GM23248 (cell line): Measurements from ENCODE around the gene DOP1B.

Experiments used
- EZH2 ChIP-seq: fragments of 200-600 bp; sonication (generic); IDR thresholded peaks from 2 replicates; pipeline ENCODE4 v1.6.1; 2018; ENCODE audit warnings: antibody characterized with exemption, mild to moderate bottlenecking; ENCODE audit not compliant: insufficient read depth, poor library complexity, severe bottlenecking
- EZH2phosphoT487 ChIP-seq: fragments of 200-600 bp; sonication (generic); IDR thresholded peaks from 2 replicates; pipeline ENCODE4 v1.6.1; 2018; ENCODE audit warnings: antibody characterized with exemption, moderate library complexity, mild to moderate bottlenecking, low read depth; ENCODE audit not compliant: insufficient read depth

GRCh38 chr21:36175771-36176565, 19.3 kb downstream of the DOP1B start:
- TF ChIP-seq EZH2phosphoT487 (no peak), EZH2 (no peak)
